Mucosa of stomach (tissue), 1 donor: Measurements from ENCODE around the gene XBP1.

Experiments used
- H3K27me3 ChIP-seq: one replicate; pipeline ENCODE4 v1.7.0; 2013; ENCODE audit warnings: mild to moderate bottlenecking, low read length; ENCODE audit not compliant: control insufficient read depth, insufficient read depth
- H3K36me3 ChIP-seq: one replicate; pipeline ENCODE4 v1.7.0; 2013; ENCODE audit warnings: low read length; ENCODE audit not compliant: control insufficient read depth, insufficient read depth
- H3K4me1 ChIP-seq: one replicate; pipeline ENCODE4 v1.7.0; 2013; ENCODE audit warnings: mild to moderate bottlenecking, low read length; ENCODE audit not compliant: control insufficient read depth, insufficient read depth
- H3K4me3 ChIP-seq: one replicate; pipeline ENCODE4 v1.7.0; 2013; ENCODE audit warnings: low read length
- H3K9ac ChIP-seq: one replicate; pipeline ENCODE4 v1.7.0; 2013; ENCODE audit warnings: mild to moderate bottlenecking, low read length, moderate library complexity
- H3K9me3 ChIP-seq: one replicate; pipeline ENCODE4 v1.7.0; 2013; ENCODE audit warnings: mild to moderate bottlenecking, low read length, moderate library complexity; ENCODE audit not compliant: control insufficient read depth
- donor health status: Pancreatic carcinoma.

Gene XBP1

DNA sequence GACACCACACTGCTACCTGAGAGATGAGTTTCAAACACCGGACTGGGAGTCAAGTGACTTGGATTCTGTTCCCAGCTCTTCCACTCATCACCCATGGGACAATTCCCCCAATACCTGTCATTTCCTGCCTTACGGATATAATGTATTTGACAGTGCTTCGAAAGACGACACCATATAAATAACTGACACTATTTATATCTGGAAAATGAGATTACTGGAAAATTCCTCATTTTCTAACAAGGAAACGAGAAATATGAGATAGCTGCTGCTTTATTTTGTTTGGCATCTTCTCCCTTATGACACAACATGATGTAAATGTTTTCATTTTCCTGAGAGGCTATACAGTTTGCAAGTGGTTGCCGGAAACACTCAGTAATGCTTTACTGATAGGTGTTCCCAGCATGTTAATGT is 49.9 kb downstream of the XBP1 start:
- H3K27me3 ChIP-seq, result no peaks in the 10 kb centered on the region
- no peaks in the 10 kb centered on the region for H3K36me3 ChIP-seq
- no peak overlapping the region for H3K4me3 ChIP-seq
- no peak overlapping the region for H3K9ac ChIP-seq
- H3K4me1 ChIP-seq, result no peaks in the 10 kb centered on the region
- no peaks in the 10 kb centered on the region for H3K9me3 ChIP-seq
